GM12891 (cell line): ENCODE measurements around the gene EHBP1.

Experiments
- POLR2A ChIP-seq: IDR thresholded peaks from 2 replicates; pipeline ENCODE4 v1.6.1; 2011; ENCODE audit warnings: low read depth, low read length, control low read depth
- POLR2AphosphoS5 ChIP-seq: IDR thresholded peaks from 2 replicates; pipeline ENCODE4 v1.6.1; 2011; ENCODE audit warnings: low read depth, low read length, control low read depth
- TAF1 ChIP-seq: IDR thresholded peaks from 2 replicates; pipeline ENCODE4 v1.6.1; 2011; ENCODE audit warnings: low read depth, low read length, control low read depth

- no peak for TF ChIP-seq POLR2A
- TF ChIP-seq TAF1 = no peak
- TF ChIP-seq POLR2AphosphoS5 = no peak
Observed at GRCh38 chr2:62785216-62785615, 79.7 kb downstream of the EHBP1 start.
